Inferior parietal cortex (tissue), 1 donor: ENCODE data around the gene WDFY4.

ENCODE experiments used
- DNase-seq: peaks from one replicate; pipeline ENCODE4 v3.0.0-alpha.2; 2016; ENCODE audit errors: extremely low spot score

WDFY4 gene

DNA sequence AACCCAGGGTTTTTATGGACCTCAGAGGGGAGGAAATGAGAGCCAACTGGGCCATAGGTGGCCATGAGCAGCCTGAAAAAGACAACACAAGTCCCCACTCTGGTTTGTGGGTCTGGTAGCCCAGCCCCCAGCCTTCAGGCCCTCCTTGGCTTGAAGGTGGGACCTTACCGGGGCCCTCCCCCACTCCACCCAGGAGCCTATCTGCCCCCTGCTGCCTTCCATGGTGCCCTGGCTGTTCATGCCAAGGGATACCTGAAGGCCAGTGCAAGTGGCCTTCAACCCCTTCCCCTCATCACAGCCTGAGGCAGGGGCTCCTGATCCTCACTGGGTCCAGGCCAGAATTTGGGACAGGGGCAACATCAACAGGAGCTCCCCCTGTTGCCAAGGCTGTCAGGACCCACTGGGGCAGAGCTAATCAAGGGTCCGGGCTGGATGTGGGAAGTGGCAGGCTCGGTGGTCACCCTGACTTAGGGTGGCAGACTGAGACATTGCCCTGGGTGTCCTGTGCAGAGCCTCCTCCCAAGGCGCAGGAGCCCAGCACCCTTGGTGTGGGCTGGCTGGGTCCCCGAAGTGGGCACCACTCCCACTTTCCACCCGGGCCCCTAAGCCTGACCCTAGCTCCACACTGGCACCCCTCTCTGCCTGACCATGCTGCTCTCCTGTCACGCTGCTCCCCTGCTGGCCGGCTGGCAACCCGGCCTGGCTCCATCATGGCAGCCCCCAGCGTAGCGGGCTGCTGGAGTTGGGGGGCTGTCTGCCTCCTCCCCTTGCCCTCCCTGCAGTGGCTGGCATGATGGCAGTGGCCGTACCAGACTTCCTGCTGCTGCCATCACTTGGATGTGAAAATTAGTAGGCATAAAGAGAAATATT is 6.4 kb downstream of the WDFY4 start:
- DNase-seq, result no peak

GRCh38 chr10:48691812-48692528 is 7.3 kb downstream of the WDFY4 start:
- DNase-seq, result no peak

GRCh38 chr10:48692748-48693147 is 8.1 kb downstream of the WDFY4 start:
- DNase-seq, result no peak

- DNase-seq, result no peak
These were observed 8.5 kb downstream of the WDFY4 start for GRCh38 chr10:48693206-48693605.

DNA sequence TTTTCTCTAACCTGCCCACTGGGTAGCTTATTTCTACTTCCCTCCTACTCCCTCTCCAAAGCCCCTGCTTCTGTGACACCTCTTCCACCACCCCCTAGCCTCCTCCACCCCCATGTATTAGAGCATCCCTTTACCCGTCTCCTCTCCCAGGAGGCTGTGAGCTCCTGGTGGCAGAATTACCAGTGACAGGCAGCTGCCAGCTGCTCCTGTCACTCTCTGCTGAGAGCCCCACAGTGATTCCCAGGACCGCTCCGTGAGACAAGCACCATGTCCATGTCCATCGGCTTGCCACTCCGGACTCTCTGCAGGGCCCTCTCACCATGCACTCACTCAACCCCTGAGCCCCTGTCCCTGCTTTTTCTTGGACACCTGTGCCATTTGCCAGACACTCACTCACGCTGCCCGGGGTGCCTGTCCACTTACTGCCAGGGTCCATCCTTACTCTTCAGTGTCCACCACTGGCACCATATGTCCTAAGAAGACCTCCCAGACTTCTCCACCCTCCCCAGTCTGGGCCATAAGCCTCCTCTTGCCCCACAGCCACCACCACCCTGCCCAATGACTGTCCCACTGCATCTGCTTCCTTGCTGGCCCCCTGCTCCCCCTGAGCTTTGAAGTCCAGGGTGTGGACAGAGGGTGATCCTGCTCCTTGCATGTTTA is 9.8 kb downstream of the WDFY4 start:
- DNase-seq, result no peak

DNA sequence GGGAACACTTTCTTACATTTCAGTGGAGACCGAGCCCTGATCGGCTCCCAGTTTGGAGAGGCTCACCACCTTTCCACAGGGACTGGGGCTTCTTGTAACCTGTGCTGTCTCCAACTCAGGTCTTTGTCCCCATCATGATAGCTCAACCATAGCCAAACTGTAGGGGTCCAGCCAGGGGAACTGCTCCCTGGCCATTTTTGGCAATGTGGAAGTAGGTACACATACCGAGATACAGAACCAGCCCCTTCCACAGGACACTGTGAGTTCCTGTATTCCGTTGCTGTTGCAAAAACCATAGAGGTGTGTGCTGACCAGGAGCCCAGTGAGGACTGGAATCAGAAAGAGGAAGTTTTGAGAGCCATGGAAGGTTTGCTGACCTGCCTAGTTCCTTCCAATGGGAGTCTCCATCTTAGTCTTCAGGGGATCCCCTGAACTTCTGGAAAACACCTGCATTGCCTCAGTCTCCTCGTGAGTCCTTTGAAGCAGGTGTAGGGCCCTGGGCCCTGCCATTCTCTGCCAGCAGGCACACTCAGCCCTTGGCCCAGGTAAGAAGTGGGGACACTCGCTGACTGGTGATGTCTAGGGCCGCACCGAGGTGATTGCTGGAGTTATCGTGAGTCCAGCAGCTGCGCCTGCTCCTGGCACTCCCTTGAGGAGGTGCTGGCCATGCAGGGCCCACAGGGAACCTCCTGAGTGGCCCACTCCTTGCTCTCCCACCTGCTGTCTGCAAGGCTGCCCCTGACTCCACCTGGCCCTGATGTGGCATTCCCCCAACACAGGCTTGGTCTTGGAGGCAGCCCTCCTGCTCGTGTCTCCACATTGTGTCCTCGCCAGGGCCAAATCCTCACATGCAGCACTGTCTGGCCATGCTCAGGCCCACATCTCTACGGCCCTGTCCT is 11.2 kb downstream of the WDFY4 start:
- no peak for DNase-seq

GRCh38 chr10:48696535-48696873 is 11.8 kb downstream of the WDFY4 start:
- no peak for DNase-seq

- no peak for DNase-seq
These were observed 12.4 kb downstream of the WDFY4 start for GRCh38 chr10:48697091-48697490.

DNA sequence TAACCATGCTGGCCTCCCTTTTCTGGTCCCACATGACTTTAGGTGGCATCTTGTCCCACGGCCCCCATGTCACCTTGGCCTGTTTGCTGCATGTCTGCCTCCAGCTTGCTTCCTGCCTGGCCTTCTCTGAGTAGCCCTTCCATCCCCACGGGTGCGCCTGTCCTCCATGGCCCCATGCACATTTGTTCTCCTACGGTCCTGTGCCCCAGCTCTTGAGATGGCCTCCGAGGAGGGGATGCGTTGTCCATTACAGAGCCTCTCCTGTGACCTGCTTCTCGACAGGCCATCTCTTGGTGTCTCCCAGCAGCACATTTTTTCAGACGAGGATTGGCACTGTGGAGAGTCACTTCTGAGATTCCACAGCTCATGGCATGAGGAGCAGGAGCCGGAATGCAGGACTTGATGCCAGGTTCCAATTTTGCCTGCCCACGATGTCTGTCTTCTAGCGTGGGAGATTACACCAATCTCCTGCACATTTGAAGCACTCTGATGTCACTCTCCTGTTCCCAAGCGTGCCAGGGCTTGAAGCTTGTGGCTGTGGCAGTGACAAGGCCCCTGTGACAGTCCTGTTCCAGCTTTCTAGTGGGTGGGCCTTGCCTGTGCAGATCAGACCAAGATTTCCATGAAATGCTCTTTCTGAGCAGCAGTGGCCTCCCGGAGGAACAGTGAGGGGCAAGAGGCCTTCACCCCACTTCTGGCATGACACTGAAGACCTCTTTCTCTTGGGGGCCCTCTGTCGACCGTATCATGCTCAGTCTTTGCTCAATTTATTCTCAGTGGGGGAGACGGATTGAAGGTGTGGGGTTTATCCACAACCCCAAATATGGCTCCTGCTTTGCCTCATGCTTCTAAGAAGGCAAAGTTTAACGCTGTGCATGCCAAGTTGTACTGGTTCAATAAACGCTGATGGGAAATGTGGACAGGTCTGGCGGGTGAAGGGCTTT is 13.4 kb downstream of the WDFY4 start:
- DNase-seq, result no peak

GRCh38 chr10:48699011-48699627 is 14.4 kb downstream of the WDFY4 start:
- no peak for DNase-seq

GRCh38 chr10:48700071-48700470 is 15.4 kb downstream of the WDFY4 start:
- no peak for DNase-seq

DNA sequence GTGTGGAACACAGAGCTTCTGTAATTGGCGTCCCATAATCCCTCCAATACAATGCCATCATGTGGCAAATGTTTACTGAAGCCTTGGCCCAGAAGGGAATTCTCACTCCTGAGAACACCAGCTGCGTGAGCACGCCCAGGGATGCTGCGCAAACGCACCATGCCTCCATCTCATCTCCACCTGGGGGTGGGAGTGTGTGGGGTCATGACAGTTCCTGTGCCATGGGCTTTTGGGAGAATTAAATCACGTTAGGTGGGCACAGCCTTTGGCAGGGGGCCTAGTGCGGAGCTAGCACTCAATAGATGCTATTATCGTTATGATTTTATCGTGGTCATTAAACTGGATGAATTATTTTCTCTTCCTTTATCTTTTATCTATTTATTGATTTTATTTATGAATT is 15.8 kb downstream of the WDFY4 start:
- DNase-seq, result no peak

- DNase-seq, result no peak
These were observed 16.6 kb downstream of the WDFY4 start for GRCh38 chr10:48701139-48701901.

DNA sequence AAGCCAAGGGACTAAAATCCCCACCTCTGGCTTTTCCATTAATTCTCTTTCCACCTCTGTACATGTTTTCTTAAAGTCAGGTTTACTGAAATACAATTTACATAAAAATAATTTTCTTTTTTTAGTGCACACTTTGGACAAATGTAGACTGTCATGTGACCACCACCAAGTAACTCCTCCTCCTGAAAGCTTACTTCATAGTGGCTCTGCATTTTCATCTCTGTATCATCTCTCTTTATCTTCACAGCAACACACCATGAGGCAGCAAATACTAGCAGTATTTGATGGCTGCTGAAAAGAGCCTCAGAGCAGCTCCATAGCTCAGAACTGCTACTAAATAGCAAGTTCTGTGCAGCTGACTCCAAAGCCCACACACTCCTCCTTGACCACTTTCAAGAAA is 17.3 kb downstream of the WDFY4 start:
- no peak for DNase-seq

GRCh38 chr10:48703531-48704122 is 19.0 kb downstream of the WDFY4 start:
- DNase-seq, result no peak

DNA sequence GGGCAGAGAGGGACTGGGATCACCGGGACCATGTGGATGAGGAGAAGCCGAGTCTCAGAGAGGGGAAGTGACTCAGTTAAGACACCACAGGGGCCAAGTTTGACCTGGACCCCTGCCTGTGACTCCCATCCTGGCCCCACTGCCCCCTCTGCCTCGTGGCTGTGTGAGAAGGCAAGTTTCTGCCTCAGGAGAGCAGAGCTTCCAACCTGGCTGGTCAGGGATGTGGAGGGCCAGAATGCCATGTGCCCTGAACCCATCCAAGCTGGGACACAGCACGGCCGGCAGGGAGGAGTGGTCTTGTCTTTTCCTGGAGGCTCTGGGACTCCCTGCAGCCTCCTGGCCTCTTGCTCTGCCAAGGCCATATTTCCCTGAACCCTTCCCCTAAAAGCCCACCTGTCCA is 19.5 kb downstream of the WDFY4 start:
- no peak for DNase-seq

- no peak for DNase-seq
These were observed 20.8 kb downstream of the WDFY4 start for GRCh38 chr10:48705401-48705938.

DNA sequence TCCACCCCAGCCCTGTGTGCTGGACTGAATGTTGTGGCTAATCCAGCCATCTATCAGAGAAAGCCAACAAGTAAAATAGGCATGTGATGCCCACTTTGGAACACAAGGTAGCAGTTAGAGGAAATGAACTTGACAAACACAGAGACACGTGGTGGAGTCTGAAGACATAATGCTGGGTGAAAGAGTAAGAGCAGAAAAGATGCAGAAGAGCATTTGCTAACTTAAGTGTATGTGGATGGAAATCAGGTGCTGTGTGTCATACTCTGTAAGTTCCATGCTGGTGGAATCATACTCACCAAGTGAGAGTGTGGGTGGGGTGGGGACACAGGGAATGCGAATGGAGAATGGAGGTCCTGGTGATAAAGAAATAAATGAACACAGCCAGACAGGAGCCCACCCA is 22.8 kb downstream of the WDFY4 start:
- DNase-seq, result no peak

DNA sequence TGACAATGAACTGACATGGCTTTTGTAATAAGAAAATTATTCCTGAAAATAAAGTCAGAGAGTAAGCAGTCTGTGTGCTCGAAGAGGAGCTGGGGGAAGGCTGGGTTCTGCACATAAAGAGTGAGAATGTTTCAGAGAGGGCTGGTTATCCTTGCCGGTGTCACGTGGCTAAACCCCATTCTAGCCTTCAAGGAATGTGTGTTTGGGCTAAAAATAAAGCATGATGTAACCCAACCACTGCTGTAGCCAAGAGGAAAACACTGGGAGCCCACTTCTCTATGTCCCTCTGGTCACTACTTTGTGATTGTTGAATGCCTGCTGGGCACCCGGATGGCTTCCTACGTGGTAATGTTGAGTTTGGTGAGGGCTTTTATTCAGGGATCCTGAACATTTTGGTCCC is 23.5 kb downstream of the WDFY4 start:
- DNase-seq, result no peak
